Endodermal cell (in vitro differentiated cells): ENCODE results near the gene AEBP1. TPM values are rescaled to one million over a fixed set of nuclear protein-coding genes. Genes with fewer than 3 reads are reported as not detected.

Experiments
- DNase-seq: peaks from one replicate; pipeline ENCODE4 v3.0.0-alpha.2; 2017
- H3K27ac ChIP-seq: 2 replicates; pipeline ENCODE4 v1.5.1; 2013; ENCODE audit warnings: mild to moderate bottlenecking, low read depth, low read length, moderate library complexity
- H3K27me3 ChIP-seq: 2 replicates; pipeline ENCODE4 v1.6.1; 2013; ENCODE audit warnings: mild to moderate bottlenecking, low read length, moderate library complexity; ENCODE audit not compliant: insufficient read depth, control insufficient read depth, poor library complexity, severe bottlenecking
- H3K36me3 ChIP-seq: 2 replicates; pipeline ENCODE4 v1.7.0; 2013; ENCODE audit warnings: mild to moderate bottlenecking, low read length, moderate library complexity; ENCODE audit not compliant: control insufficient read depth, insufficient read depth
- H3K4me1 ChIP-seq: one replicate; pipeline ENCODE4 v1.7.0; 2013; ENCODE audit warnings: low read length; ENCODE audit not compliant: control insufficient read depth, insufficient read depth
- H3K4me3 ChIP-seq: 2 replicates; pipeline ENCODE4 v1.5.1; 2013; ENCODE audit warnings: mild to moderate bottlenecking, low read length, moderate library complexity
- H3K9ac ChIP-seq: 2 replicates; pipeline ENCODE4 v1.6.1; 2013; ENCODE audit warnings: mild to moderate bottlenecking, low read length, moderate library complexity; ENCODE audit not compliant: poor library complexity, severe bottlenecking; ENCODE audit errors: extremely low read depth
- H3K9me3 ChIP-seq: 2 replicates; pipeline ENCODE4 v1.6.1; 2013; ENCODE audit warnings: mild to moderate bottlenecking, low read length, moderate library complexity; ENCODE audit not compliant: control insufficient read depth
- H3K27ac Mint-ChIP-seq: 2 replicates; pipeline ENCODE4 v1.8.0; 2020; ENCODE audit warnings: mixed read lengths
- H3K27me3 Mint-ChIP-seq: 2 replicates; pipeline ENCODE4 v1.8.0; 2021; ENCODE audit warnings: mild to moderate bottlenecking, mixed read lengths; ENCODE audit not compliant: insufficient read depth
- H3K36me3 Mint-ChIP-seq: 2 replicates; pipeline ENCODE4 v1.8.0; 2020; ENCODE audit warnings: low read depth, mixed read lengths
- H3K4me1 Mint-ChIP-seq: 2 replicates; pipeline ENCODE4 v1.8.0; 2020; ENCODE audit warnings: mixed read lengths
- H3K4me3 Mint-ChIP-seq: 2 replicates; pipeline ENCODE4 v1.8.0; 2020; ENCODE audit warnings: mild to moderate bottlenecking, moderate library complexity, mixed read lengths
- H3K9me3 Mint-ChIP-seq: 2 replicates; pipeline ENCODE4 v1.8.0; 2020; ENCODE audit warnings: mild to moderate bottlenecking, mixed read lengths
- WGBS, 2 experiments: methylation state at CpG; one replicate each; pipeline versions ENCODE4 v1.1.5 to v1.1.7; 2013; ENCODE audit warnings: missing lambda C conversion rate in 2 of 2, mixed read lengths in 1 of 2; ENCODE audit not compliant: insufficient coverage in 1 of 2, insufficient read length in 1 of 2; 5-methylcytosine and 5-hydroxymethylcytosine counted together
- total RNA-seq, 2 donors: library from RNA; stranded (reverse); fragmentation: NEBNext Ultra II Directional in 1 of 2; extraction: Animal tissue kit (Norgen Biotek cat#: 25700) in 1 of 2; gene quantifications; 2 replicates in 1 of 2; 3 replicates in 1 of 2; pipeline ENCODE4 v1.2.1, GENCODE V29; 2021
- TF ChIP-seq, protein P1 (sequence below): fragments of 200-600 bp; sonication (generic); conservative IDR thresholded peaks from 2 replicates; pipeline ENCODE4 v1.5.0; 2021; ENCODE audit warnings: antibody characterized with exemption, mild to moderate bottlenecking

AEBP1 gene
- total RNA-seq, 2 donors from 2014 or later: 55.2 to 65.8 TPM

GRCh38 chr7:44141221-44141850 is 37.2 kb downstream of the AEBP1 start, which contains the start of gene MYL7:
TSS of gene MYL7 (minus strand) at chr7:44141332. CDS start at chr7:44141305, 27 bp downstream.
- peaks cover 7% of the 10 kb centered on the region for H3K4me1 Mint-ChIP-seq
- Histone ChIP-seq H3K4me1 (peaks cover 9% of the 10 kb centered on the region), H3K9me3 (no peaks in the 10 kb centered on the region), H3K9ac (peak within 1 kb of the TSS; percentile 32), H3K27me3 (peaks cover 25% of the 10 kb centered on the region), H3K27ac (no peak within 1 kb of the TSS), H3K36me3 (peaks cover 3% of the 10 kb centered on the region), H3K4me3 (peak within 1 kb of the TSS; percentile 79)
- DNase-seq: peak; percentile 81
- WGBS, 2 experiments: 66 to 70% methylated on average over 2 to 6 of the region's 6 CpGs
- TF ChIP-seq, protein P1, sequence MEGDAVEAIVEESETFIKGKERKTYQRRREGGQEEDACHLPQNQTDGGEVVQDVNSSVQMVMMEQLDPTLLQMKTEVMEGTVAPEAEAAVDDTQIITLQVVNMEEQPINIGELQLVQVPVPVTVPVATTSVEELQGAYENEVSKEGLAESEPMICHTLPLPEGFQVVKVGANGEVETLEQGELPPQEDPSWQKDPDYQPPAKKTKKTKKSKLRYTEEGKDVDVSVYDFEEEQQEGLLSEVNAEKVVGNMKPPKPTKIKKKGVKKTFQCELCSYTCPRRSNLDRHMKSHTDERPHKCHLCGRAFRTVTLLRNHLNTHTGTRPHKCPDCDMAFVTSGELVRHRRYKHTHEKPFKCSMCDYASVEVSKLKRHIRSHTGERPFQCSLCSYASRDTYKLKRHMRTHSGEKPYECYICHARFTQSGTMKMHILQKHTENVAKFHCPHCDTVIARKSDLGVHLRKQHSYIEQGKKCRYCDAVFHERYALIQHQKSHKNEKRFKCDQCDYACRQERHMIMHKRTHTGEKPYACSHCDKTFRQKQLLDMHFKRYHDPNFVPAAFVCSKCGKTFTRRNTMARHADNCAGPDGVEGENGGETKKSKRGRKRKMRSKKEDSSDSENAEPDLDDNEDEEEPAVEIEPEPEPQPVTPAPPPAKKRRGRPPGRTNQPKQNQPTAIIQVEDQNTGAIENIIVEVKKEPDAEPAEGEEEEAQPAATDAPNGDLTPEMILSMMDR: no peak
- no peaks in the 10 kb centered on the region for H3K36me3 Mint-ChIP-seq
- peaks cover 50% of the 10 kb centered on the region for H3K27me3 Mint-ChIP-seq
- peak within 1 kb of the TSS; percentile 21 for H3K27ac Mint-ChIP-seq
- peak within 1 kb of the TSS; percentile 45 for H3K4me3 Mint-ChIP-seq
- peaks cover 2% of the 10 kb centered on the region for H3K9me3 Mint-ChIP-seq

DNA sequence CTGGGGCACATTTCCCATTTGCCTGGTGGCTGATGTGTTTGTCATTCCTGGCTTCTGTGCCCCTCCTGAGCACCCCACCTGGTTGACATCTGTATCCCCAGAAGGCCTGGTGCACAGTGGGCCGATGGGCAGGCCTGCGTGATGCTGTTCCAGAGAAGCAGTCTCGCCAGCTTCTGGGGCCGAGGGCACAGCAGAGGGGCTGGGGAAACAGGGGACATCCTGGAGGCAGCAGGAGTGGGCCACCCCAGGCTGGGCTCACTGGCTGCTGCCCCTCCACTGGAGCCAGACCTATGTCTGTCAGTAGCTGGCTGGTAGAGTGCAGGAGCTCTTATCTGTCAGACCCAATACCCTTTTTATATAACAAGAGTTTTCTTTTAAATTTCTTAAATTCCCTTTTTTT is 37.9 kb downstream of the AEBP1 start:
- TF ChIP-seq, protein P1: no peak
- Histone ChIP-seq H3K36me3 (peaks cover 3% of the 10 kb centered on the region), H3K4me1 (peaks cover 14% of the 10 kb centered on the region), H3K4me3 (no peak overlapping the region), H3K9me3 (no peaks in the 10 kb centered on the region), H3K27me3 (peaks cover 25% of the 10 kb centered on the region), H3K27ac (no peak overlapping the region), H3K9ac (no peak overlapping the region)
- Mint-ChIP-seq H3K4me3 (no peak overlapping the region), H3K36me3 (no peaks in the 10 kb centered on the region), H3K27ac (no peak overlapping the region), H3K9me3 (peaks cover 2% of the 10 kb centered on the region), H3K4me1 (peaks cover 12% of the 10 kb centered on the region), H3K27me3 (peaks cover 55% of the 10 kb centered on the region)
- WGBS, 2 experiments: 95 to 96% methylated on average over 4 of the region's 4 CpGs
- DNase-seq: no peak

DNA sequence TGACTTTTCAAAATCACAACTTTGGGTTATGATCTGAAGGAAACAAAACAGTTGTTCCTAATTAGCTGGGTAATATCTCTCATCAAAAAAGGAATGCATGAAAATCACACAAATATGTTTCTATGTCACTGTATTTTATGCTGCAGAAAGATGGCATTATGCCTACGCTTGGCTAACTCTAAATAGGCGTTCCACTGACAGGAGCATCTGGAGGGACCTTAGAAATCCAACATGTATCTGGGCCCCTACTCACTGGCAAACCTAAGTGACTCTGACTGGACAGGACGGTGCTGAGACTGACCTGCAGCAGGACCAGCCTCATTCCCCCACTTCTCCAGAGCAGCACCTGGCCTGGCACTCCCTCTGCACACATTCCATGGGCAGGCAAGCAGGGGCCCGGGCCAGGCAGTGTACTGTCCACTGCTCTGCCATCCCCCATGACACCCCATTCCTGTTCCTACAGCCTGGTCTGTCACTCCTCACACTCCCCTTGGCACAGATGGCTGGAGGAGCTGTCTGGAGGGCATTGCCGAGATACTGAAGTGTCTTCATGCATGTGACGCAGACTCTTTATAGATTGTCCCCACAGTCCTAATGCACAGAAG is 39.6 kb downstream of the AEBP1 start:
- peaks cover 46% of the 10 kb centered on the region for H3K27me3 Mint-ChIP-seq
- peaks cover 2% of the 10 kb centered on the region for H3K9me3 Mint-ChIP-seq
- Histone ChIP-seq H3K9me3 (no peaks in the 10 kb centered on the region), H3K4me3 (no peak overlapping the region), H3K36me3 (peaks cover 3% of the 10 kb centered on the region), H3K27ac (no peak overlapping the region), H3K27me3 (peaks cover 25% of the 10 kb centered on the region), H3K9ac (no peak overlapping the region), H3K4me1 (peaks cover 20% of the 10 kb centered on the region)
- TF ChIP-seq, protein P1: no peak
- peak; percentile 41 for DNase-seq
- no peaks in the 10 kb centered on the region for H3K36me3 Mint-ChIP-seq
- H3K27ac Mint-ChIP-seq: no peak overlapping the region
- H3K4me1 Mint-ChIP-seq: peaks cover 22% of the 10 kb centered on the region
- WGBS, 2 experiments: 90 to 100% methylated on average over 4 to 6 of the region's 6 CpGs
- H3K4me3 Mint-ChIP-seq: no peak overlapping the region
